Measurements from ENCODE around the gene SPTB. TPM values are rescaled to one million over a fixed set of nuclear protein-coding genes. Genes with fewer than 3 reads are reported as not detected.

The SPTB gene
- total RNA-seq, 1 donor from 2014 or later = not detected

DNA sequence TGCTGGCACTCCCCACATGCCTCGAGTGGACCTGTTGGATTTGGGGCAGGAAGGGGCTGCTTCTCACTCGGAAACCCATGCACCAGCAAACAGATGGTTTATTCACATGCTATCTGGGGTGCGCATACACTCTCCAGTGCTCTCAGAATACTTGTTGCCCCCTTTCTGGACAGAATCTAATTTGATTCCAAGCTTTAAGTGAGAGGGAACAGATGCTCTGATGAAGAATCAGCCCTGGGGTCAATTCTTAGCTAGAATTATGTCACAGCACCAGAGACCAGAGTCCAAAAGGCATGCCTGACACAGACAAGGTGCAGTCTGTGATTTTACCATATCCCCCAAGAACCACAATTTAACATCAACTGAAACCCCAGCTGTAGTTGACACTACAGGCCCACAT, 83.8 kb downstream of the SPTB start:
- intact Hi-C loops (cut with micrococcal nuclease) = no loop called here

DNA sequence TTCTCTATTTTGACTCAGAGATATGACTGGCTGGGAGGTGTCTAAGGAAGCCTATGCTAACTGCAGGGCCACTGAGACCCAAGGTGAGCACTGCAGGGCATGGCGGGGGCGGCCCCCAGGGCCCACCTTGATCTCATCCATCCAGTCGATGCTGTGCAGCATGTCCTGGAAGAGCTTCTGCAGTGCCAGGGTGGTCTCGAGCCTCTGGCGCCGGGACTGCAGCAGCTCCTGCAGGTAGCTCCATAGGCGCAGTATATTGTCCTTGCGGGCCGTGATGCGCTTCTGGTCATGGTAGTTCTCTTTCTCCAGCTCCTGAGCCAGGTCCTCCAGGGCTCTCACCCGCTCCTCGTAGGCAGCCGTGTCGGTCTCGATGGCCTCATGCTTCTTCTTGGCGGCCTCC, 84.5 kb downstream of the SPTB start:
- intact Hi-C loops (cut with micrococcal nuclease) = no loop called here

DNA sequence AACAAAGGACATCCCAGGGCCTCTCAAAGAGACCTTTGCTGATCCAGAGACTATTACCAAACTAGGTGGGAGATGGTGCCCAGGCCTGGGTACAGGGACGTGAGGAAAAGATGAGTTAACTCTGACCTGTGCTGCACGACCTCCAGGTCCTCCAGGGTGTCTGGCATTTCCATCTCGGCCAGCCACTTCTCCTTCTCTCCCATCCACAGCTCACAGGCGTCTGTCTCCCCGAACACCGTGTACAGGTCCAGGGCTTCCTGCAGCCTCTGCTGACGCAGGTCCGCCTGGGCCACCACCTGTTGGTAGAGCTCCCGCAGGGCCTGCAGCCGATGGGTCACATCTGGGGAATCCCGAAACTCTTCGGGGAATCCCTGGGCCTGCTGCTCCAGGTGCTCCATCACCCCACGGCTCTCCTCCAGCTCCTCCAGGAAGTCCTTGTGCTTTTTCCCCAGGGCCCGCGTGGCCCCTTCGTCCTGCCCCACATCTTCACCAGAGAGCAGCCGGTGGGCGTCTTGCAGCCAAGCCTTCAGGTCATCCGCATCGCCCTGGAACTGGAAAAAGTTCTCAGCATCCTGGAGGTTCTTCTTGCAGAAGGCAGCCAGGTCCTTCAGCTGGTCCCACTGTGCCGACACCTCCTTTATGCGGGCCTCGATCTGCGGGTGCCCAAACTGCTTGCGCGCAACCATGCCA, 86.7 kb downstream of the SPTB start:
- intact Hi-C loops (cut with micrococcal nuclease) = no loop called here

DNA sequence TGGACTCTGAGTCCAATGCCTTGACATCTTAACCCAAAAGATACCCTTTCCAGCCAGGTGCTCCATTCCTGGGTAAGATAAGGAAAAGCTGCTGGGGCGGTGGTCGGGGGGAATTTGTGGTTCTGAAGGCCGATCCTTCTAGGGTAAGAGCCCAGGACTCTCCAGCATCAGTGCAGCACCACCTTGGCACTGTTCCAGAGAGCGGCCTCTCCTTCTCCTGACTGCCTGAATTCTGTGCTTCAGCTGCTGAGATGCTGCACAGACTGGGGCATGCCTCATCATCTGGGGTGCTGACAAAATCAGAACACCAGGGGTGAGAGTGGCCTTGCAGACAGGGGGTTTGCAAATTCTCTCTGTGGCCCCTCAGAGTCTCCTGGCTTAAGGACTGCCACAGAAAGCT, 87.5 kb downstream of the SPTB start:
- intact Hi-C loops (cut with micrococcal nuclease) = no loop called here

DNA sequence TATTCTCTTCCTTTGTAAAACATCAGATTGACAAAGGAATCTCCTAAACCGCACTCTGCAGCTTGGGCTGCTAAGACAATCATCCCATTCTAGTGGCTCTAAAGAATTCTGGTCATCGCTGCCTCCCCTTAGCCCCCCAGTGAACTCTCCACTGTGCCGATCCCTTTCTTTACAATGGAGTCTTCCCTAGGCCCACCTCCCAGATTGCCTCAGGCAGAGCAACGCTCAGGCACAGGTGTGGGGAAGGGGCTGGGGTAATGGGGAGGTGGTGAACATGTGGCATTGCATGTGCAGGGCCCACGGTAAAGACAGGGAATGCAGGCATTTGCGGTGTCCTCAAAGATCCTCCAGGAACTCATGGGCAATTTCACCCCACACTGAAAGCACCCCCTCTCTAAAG, 89.2 kb downstream of the SPTB start:
- intact Hi-C loops (cut with micrococcal nuclease) = no loop called here

DNA sequence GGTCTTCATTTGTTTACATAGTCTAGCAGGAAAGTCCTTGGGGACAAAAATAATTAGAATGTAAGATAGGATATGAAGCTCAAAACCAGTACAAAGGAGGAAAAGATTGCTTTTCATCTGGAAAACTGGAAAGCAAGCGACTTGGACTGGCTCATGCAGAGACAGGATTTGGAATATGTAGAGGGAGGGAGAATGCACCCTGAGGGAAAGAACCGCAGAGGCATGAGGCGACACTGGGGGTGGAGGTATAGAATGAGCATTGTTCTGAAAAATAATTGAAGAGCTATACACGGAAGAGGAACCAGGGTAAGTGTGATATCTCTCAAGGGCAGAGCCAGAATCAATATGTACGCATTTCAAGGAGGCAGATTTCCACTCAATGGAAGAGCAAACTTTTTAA, 90.0 kb downstream of the SPTB start:
- intact Hi-C loops (cut with micrococcal nuclease) = no loop called here

DNA sequence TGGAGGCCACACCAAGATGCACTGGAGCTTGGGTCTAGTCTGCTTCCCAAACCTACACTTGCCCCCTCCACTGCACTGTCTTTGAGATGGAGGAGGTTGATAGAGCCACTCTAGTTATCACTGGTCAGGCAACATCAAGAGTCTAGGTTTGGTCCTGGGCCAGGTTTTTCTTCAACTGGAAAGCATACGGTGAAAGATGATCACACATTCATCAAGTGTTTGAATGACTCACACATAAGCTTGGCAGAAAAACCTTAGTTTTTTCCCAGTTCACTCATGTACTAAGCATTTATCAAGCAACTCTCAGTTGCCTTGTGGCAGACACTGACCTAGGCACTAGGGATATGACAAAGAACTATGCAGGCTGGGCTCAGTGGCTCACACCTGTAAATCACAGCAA, 91.0 kb downstream of the SPTB start:
- intact Hi-C loops (cut with micrococcal nuclease) = no loop called here

DNA sequence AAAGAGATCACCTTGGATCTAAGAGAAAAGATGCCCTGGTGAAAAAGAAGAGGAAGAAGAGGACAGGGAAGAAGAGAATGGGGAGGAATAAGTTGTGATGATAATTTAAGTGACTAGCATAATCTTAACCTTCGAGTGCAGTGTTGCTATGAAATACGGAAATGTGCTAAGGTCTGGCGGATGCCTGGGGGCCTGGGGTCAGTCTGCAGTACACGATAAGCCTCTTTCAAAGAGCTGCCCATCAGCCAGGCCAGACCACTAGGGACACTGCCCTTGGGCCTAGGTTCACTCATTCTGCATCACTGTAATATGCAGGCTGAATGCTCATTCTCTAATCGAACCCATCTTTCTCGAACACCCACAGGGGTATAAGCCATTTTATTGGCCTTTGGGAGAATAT, 92.1 kb downstream of the SPTB start:
- intact Hi-C loops (cut with micrococcal nuclease) = no loop called here

DNA sequence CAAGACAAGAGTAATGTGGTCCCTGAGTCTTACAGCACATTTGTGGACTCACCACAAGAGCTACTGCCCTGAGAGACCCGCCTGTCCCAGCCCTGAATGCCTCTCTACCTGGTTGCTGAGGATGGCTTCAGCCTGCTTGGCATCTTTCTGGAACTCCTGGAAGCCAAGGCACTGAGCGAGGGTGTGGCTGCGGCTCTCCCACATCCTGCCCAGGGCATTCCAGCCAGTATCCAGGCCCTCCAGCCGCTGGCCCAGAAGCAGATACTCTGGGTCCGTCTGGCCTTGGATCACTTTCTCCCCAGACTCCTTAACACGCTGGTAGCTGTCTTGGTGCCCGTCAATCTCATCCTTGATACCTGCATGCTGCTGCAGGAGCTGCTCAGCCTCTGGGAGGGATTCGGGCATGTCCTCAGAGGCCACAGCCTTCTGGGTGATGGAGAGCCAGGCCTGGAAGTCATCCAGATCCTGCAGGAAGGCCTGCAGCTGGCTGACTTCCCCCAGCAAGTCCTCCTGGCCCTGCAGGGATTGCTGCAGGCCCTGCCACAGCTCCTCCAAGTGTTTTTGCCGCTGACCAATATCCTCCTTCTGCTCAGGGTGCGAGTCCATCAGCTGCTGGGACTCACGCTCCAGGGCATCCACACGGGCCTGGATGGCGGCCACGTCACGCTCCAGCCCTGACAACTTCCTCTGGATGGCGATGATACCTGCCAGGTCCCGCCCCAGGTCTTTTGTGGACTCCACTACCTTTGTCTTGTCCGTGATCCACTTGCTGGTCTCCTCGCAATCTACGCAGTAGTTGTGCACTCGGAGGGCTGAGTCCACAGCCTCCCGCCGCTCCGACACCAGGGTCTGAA, 93.2 kb downstream of the SPTB start:
- intact Hi-C loops (cut with micrococcal nuclease) = no loop called here

DNA sequence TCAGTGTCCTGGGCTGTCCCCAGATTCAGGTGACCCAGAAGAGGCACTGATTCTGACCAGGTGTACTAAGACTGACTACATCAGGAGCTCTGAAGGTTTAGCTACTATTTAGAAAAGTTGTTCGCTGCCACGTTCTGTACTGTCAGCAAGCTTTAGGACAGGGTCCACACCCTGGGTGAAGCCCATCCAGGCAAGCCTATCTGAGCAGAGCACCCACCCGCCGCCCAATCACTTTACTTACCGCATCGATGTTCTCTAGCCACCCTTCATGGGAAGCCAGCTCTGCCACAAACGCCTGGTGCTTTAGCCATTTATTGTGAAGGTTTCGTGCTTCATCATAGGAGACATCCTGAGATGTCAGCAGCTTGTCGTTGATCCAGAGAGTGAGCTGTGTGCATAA, 95.7 kb downstream of the SPTB start:
- intact Hi-C loops (cut with micrococcal nuclease) = no loop called here

DNA sequence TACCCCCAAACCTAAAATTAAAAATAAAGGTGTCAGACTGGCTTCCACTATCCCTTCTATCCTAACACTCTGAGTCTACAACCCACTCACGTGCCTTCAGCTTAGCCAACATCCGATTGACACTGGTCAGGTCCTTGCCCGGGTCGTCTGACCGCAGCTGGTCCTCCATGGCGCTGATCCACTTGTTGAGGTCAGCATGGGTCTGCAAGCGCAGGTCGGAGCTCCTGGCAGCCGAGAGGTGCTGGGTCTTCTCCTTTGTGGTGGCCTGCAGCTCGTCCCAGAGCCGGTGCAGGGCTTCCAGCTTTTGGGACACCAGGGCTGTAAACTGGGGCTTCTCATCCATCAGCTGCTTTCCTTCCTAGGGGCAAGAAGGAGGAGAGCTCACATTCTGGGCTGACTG, 97.5 kb downstream of the SPTB start:
- intact Hi-C loops (cut with micrococcal nuclease) = no loop called here

DNA sequence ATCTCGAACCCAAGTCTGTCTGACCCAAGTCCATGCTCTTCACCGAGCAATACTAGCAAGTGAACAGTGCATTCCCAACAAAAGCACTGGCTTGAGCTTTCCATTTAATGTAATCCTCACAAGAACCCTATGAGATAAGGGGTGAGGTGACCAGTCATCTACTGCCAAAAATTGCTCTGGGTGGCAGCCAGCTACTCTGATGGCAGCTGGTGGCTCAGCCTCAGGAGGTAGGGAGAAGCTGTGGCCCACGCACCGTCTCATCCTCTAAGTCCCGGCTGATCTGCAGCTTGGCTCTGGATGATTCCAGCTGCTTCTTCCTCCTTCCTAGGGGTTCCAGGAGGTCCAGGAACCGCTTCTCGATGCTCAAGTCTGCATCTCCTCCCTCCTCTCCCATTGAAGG, 100.2 kb downstream of the SPTB start:
- intact Hi-C loops (cut with micrococcal nuclease) = no loop called here

DNA sequence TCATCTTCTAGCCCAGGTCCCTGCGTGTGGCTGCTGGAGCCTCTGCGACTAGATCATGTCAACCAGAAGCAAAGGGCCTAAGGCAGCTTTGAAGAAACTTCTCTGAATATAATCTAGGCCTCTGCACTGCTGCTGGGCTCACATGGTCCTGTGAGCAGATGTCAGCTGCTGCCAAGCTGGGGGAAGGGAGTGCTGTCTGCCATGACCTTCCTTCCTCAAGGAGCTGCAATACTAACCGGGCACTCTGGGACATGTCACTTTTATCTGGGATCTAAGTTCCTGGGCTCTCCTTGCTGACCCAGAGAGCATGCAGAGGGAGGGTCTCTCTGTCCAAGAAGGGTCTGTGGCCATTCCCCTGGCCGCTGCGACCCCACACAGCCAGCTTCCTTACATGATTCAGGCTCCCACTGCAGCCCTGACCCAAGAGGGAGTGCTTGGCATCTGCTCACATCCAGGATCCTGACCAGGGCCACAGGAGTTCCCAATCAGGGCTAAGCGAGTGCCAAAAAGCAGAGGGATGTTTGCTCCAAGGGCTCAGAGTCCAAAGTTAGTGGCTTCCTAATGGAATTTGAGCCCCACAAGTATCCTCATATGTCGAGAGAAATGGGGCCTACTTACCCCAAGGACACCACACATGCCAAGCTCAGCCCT, 101.5 kb downstream of the SPTB start:
- intact Hi-C loops (cut with micrococcal nuclease) = no loop called here

DNA sequence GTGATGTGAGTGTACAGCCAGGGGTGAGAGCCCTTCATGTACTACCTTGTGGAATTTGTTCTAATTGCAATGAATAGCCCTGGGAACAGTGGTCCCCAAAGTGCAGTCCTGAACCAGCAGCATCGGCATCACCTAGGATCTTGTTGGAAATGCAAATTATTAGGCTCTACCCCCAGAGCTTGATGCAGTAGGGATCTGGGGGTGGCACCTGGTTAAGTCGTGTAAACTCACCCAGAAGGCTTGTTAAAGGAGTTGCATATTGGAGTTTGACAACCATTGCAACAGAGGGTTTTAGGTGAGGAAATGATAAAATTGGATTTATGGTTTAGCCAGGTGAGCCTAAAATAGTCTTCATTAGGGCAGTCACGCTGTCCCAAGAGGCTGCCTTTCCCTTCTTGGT, 102.2 kb downstream of the SPTB start:
- intact Hi-C loops (cut with micrococcal nuclease) = no loop called here

DNA sequence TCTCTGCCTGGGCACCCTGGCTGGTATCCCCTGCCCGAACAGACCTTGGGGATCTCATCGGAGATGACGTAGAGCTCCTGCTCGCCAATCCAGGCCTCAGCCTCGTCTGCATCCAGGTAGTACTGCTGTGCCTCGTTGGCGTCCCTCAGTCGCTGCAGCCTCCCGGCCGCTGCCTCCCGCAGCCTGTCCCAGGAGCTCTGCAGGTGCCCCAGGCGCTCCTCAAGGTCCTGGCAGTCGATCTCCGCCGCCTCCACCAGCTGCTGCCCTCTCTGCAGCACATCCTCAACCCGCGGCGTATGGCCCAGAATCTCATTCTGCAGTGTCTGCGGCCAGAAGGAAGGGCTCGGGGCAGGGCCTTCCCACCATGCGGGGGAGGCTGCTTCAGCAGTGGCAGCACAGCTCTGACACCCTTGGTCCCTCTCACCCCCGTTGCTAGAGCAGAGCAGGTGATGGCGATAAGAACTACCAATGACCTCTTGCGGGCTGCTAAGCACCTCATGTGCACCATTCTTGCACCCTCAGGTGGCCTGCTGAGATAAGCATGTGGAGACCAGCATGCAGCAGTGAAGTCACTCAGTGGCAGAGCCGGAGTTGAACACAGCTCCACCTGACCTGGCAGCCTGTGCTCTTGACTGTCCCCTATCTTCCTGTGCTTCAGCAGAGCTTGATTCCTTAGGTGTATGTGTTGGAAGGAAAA, 104.5 kb downstream of the SPTB start:
- intact Hi-C loops (cut with micrococcal nuclease) = no loop called here

DNA sequence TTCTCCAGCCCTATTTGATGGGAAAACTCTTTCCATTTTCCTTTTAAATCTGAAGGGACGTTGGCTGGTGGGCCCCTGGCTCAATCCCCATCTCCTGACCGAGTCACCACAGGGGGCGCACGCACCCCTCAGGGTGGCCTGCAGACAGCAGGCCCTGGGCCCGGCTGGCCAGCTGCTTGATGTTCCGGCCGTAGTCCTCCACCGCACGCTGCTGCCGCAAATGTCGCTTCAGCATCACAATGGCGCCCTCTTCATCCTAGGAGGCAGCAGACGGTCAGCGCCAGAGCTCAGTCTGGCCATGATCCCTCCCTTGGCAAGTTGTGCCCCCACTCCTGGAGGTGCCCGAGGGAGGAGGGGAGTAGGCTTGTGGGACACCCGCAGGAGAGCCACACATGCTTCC, 105.4 kb downstream of the SPTB start:
- intact Hi-C loops (cut with micrococcal nuclease) = no loop called here

DNA sequence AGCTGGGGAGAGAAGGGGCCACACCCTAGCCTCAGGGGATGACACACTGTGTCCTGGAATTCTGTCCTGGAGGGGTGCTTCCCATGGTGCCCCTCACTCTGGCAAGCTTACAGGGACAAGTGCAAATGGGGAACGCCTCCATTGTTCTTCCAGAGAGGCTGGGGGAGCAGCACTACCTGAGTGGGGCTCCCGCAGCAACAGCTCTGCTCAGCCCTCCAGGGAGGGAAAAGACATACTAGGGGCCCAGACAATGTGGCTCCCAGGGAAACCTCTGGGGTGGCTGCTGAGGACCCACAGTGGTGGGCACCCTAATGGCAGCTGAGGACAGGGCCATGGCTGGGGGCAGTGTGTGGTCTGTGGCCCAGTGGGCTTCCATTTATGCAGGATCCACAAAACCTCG, 106.1 kb downstream of the SPTB start:
- intact Hi-C loops (cut with micrococcal nuclease) = no loop called here

DNA sequence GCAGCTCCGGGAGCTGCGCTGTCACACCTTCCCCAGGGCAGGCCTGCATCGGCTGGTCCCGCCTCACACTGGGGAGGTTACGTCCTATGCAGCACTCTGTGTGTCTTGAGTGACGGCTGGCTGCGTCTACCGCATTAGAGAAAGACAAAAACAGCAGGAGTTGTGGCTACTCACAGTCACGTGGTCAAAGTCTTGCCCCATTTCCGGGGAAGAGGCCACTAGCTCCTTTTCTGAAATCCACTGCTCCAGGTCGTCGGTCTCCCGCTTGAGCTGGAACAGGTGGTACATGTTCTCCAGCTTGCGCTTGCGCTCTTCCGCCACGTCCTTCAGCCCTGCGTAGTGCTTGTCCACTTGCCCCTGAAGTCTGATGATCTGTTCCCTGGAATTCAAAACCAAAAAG, 106.7 kb downstream of the SPTB start:
- intact Hi-C loops (cut with micrococcal nuclease) = no loop called here

DNA sequence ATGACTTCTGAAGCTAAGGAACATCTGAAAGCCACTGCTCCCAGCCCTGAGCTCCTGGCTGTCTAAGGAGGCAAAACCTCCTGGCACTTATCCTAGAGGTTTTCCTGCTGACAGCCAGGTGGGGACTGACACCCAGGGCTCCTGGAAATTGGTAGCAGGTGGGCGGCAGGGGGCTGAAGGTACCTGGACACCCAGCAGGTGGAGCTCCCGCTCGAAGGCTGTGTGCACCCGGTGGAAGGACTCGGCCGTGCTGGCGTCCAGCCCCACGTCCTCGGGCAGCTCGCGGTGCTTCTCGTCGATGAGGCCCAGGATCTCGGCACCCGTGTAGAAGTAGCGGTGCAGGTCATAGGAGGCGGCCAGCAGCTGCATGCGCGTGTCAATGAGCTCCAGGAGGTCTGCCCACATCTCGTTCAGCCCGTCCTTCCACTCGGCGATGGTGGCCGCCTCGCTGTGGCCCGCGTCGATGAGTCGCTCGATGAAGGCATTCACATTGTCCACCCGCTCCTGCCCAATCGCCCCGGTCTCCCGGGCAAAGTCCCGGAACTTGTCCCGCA, 107.2 kb downstream of the SPTB start:
- intact Hi-C loops (cut with micrococcal nuclease) = no loop called here

DNA sequence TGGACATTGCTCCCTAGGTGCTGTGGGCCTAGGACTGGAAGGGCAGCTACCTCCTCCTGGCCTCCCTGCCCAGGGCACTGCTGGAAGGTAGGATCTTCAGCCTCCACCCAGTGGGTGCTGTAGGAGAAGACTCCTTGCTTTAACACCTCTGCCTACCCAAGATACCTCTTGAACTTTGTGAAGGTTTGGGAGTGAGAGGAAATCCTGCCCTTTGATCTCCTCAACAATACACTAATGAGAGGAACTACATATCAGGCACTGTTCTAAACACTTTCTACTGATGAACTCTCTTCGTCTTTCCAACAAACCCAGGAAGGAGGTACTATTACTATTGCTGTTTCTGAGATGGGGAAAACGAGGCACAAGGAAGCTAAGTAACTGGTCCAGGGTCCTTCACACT, 108.5 kb downstream of the SPTB start:
- intact Hi-C loops (cut with micrococcal nuclease) = no loop called here

DNA sequence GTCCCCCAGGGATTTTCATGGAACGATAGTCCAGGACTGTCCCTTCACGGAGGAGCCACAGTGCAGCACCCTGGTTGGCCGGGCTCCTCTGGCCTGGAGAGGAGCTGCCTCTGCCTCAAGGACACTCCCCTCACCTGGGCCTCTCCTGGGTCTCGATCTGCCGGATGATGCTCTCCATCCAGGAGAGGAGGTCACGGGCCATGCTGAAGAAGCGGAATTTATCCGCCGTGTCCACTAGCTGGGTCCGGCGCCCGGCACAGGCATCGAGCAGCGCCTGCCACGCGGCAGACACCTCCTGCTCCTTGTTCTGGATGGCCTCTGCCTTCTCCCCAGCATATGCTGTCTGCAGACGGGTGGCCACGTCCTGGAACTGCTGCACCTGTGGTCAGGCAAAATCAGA, 109.0 kb downstream of the SPTB start:
- intact Hi-C loops (cut with micrococcal nuclease) = no loop called here

Measured in T-helper 1 cell treated with Interleukin-12 subunit alpha and Interleukin-12 subunit beta and Interleukin-4 antibody, amounts not matched to agents 30 ng/mL and 1 ng/mL, for 36 hours (primary cell).